Keratinocyte (primary cell): ENCODE data around the gene C10orf71.

Source experiments
- CTCF ChIP-seq, 3 experiments: IDR thresholded peaks in 1 of 3; conservative IDR thresholded peaks in 1 of 3; optimal IDR thresholded peaks in 1 of 3; 2 replicates in 2 of 3; 3 replicates in 1 of 3; pipeline versions ENCODE3 to v1.5.1; 2011; ENCODE audit warnings: low read length in 3 of 3, mild to moderate bottlenecking in 3 of 3, moderate library complexity in 2 of 3, control low read depth in 1 of 3, inconsistent platforms in 1 of 3; ENCODE audit not compliant: insufficient read depth in 2 of 3; ENCODE audit errors: extremely low read depth in 1 of 3
- EZH2 ChIP-seq: IDR thresholded peaks from one replicate; pipeline ENCODE4 v1.6.1; 2012; ENCODE audit warnings: inconsistent platforms, mild to moderate bottlenecking, low read length, moderate library complexity

GRCh38 chr10:49354593-49354992 lies 55.6 kb downstream of the C10orf71 start:
- no peak for TF ChIP-seq EZH2
- TF ChIP-seq CTCF (optimal IDR thresholded peaks at IDR 0.05 in 1 of 3, IDR thresholded peaks at IDR 0.05 in 1 of 3, conservative IDR thresholded peaks at IDR 0.05 in 1 of 3; ENCODE audit: extremely low read depth in 1 of 3, insufficient read depth in 2 of 3, low read length in 3 of 3), result no peak
